Liver (tissue), 3 donors: ENCODE data around the gene SMU1.

Experiments used
- ATF3 ChIP-seq: IDR thresholded peaks from 2 replicates; pipeline ENCODE4 v1.6.1; 2016; ENCODE audit warnings: antibody characterized with exemption
- CTCF ChIP-seq: fragments of 150-350 bp; IDR thresholded peaks from 2 replicates; pipeline ENCODE4 v1.5.1; 2017; ENCODE audit warnings: improper control_type of control experiment, low read depth, low read length; ENCODE audit not compliant: missing input control
- GABPA ChIP-seq, 2 donors: IDR thresholded peaks in 1 of 2; conservative IDR thresholded peaks in 1 of 2; 2 replicates each; pipeline ENCODE4 v1.6.1; 2016; ENCODE audit warnings: antibody characterized with exemption in 2 of 2, mild to moderate bottlenecking in 1 of 2, moderate library complexity in 1 of 2
- MAX ChIP-seq: IDR thresholded peaks from 2 replicates; pipeline ENCODE4 v1.6.1; 2016; ENCODE audit warnings: antibody characterized with exemption
- NR2F2 ChIP-seq: IDR thresholded peaks from 2 replicates; pipeline ENCODE4 v1.6.1; 2016; ENCODE audit warnings: antibody characterized with exemption
- RAD21 ChIP-seq, 2 donors: IDR thresholded peaks; 2 replicates each; pipeline ENCODE4 v1.6.1; 2016; ENCODE audit warnings: antibody characterized with exemption in 2 of 2, mild to moderate bottlenecking in 2 of 2
- YY1 ChIP-seq: IDR thresholded peaks from 2 replicates; pipeline ENCODE4 v1.6.1; 2016; ENCODE audit warnings: antibody characterized with exemption, mild to moderate bottlenecking
- TF ChIP-seq, protein P1 (sequence below): IDR thresholded peaks from 2 replicates; pipeline ENCODE4 v1.6.1; 2016; ENCODE audit warnings: antibody characterized with exemption, mild to moderate bottlenecking
- TF ChIP-seq, protein P2 (sequence below): IDR thresholded peaks from 2 replicates; pipeline ENCODE4 v1.6.1; 2016; ENCODE audit warnings: antibody characterized with exemption
- donor health status: healthy.
- donor health status: healthy.

DNA sequence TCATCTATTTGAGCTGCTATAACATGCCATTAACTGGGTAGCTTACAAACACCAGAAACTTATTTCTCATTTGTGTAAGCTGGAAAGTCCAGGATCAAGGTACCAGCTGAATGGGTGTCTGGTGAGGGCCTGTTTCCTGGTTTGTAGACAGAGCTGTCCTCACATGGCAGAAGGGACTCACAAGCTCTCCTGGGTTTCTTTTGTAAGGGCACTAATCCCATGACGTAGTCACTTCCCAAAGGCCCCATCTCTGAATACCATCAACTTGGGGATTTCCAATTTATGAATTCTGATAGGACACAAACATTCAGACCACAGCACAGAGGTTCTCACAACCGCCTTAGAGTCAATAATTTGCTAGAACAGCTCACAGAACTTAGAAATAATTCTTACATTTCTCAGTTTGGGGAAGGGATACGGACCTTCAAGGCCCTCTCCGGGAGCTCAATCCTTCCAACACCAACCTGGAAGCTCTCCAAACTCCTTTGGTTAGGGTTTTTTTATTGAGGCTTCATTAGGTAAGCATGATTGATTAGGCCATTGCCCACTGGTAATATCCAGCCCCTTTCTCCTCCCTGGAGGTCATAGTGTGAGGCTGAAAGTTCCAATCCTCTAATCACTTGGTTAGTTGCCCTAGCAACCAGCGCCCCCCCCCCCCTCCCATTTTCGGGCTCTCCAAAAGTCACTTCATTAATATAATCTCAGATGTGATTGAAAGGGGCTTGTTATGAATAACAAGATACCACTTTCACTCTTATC is 59.0 kb downstream of the SMU1 start:
- TF ChIP-seq CTCF (no peak), YY1 (no peak), MAX (no peak), GABPA (IDR thresholded peaks at IDR 0.05 in 1 of 2, conservative IDR thresholded peaks at IDR 0.05 in 1 of 2) (no peak), ATF3 (no peak), NR2F2 (no peak), RAD21 (IDR thresholded peaks at IDR 0.05) (no peak)
- TF ChIP-seq, protein P1, sequence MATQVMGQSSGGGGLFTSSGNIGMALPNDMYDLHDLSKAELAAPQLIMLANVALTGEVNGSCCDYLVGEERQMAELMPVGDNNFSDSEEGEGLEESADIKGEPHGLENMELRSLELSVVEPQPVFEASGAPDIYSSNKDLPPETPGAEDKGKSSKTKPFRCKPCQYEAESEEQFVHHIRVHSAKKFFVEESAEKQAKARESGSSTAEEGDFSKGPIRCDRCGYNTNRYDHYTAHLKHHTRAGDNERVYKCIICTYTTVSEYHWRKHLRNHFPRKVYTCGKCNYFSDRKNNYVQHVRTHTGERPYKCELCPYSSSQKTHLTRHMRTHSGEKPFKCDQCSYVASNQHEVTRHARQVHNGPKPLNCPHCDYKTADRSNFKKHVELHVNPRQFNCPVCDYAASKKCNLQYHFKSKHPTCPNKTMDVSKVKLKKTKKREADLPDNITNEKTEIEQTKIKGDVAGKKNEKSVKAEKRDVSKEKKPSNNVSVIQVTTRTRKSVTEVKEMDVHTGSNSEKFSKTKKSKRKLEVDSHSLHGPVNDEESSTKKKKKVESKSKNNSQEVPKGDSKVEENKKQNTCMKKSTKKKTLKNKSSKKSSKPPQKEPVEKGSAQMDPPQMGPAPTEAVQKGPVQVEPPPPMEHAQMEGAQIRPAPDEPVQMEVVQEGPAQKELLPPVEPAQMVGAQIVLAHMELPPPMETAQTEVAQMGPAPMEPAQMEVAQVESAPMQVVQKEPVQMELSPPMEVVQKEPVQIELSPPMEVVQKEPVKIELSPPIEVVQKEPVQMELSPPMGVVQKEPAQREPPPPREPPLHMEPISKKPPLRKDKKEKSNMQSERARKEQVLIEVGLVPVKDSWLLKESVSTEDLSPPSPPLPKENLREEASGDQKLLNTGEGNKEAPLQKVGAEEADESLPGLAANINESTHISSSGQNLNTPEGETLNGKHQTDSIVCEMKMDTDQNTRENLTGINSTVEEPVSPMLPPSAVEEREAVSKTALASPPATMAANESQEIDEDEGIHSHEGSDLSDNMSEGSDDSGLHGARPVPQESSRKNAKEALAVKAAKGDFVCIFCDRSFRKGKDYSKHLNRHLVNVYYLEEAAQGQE = no peak
- TF ChIP-seq, protein P2, sequence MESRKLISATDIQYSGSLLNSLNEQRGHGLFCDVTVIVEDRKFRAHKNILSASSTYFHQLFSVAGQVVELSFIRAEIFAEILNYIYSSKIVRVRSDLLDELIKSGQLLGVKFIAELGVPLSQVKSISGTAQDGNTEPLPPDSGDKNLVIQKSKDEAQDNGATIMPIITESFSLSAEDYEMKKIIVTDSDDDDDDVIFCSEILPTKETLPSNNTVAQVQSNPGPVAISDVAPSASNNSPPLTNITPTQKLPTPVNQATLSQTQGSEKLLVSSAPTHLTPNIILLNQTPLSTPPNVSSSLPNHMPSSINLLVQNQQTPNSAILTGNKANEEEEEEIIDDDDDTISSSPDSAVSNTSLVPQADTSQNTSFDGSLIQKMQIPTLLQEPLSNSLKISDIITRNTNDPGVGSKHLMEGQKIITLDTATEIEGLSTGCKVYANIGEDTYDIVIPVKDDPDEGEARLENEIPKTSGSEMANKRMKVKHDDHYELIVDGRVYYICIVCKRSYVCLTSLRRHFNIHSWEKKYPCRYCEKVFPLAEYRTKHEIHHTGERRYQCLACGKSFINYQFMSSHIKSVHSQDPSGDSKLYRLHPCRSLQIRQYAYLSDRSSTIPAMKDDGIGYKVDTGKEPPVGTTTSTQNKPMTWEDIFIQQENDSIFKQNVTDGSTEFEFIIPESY = no peak
